IMR-90 (cell line): ENCODE measurements around the gene ECE2. TPM values are rescaled to one million over a fixed set of nuclear protein-coding genes. Genes with fewer than 3 reads are reported as not detected.
A peak's percentile ranks its signal among the peaks of the same experiment; 100 is the strongest.

Source experiments
- ATAC-seq: fragments of 200-7000 bp; cut with Tn5 transposase; 2 replicates; pipeline ENCODE4 v1.9.1; 2020; ENCODE audit warnings: low read depth, mild to moderate bottlenecking, moderate library complexity
- BruUV-seq: library from RNA; stranded (reverse); fragments of 400-500 nt; replicated peaks from 2 replicates; lab custom pipeline; 2021; lab: Mats Ljungman, UMichigan
- CTCF ChIA-PET: fragments of 300-600 bp; formaldehyde crosslinking; extraction: SDS; loops from one replicate; lab custom pipeline; 2021; ENCODE audit warnings: antibody characterized with exemption; lab: Yijun Ruan, JAX
- POLR2A ChIA-PET: fragments of 300-600 bp; sonication (Branson Sonifier 250); formaldehyde crosslinking; loops from one replicate; lab custom pipeline; 2022; ENCODE audit warnings: antibody characterized with exemption; ENCODE audit not compliant: unreplicated experiment; lab: Charles Lee
- DNase-seq: peaks from one replicate; pipeline ENCODE4 v3.0.0; 2013
- H2AFZ ChIP-seq: replicated peaks from 2 replicates; pipeline ENCODE3; 2013; ENCODE audit warnings: low read length, mild to moderate bottlenecking; ENCODE audit not compliant: poor library complexity
- H2AK5ac ChIP-seq: 2 replicates; pipeline ENCODE4 v1.6.1; 2013; ENCODE audit warnings: low read depth, low read length, inconsistent platforms
- H2AK9ac ChIP-seq: replicated peaks from 2 replicates; pipeline ENCODE3; 2013; ENCODE audit warnings: mild to moderate bottlenecking, low read depth, low read length, moderate library complexity; ENCODE audit not compliant: poor library complexity
- H2BK120ac ChIP-seq: 2 replicates; pipeline ENCODE4 v1.6.1; 2013; ENCODE audit warnings: low read depth, low read length, inconsistent platforms
- H2BK15ac ChIP-seq: 3 replicates; pipeline ENCODE4 v1.6.1; 2013; ENCODE audit warnings: low read depth, low read length, inconsistent platforms
- H2BK20ac ChIP-seq: 2 replicates; pipeline ENCODE4 v1.6.1; 2013; ENCODE audit warnings: low read depth, mild to moderate bottlenecking, inconsistent platforms, low read length, moderate library complexity
- H2BK5ac ChIP-seq: 2 replicates; pipeline ENCODE4 v1.6.1; 2013; ENCODE audit warnings: mild to moderate bottlenecking, low read depth, low read length, inconsistent platforms; ENCODE audit not compliant: poor library complexity, severe bottlenecking
- H3K14ac ChIP-seq: replicated peaks from 2 replicates; pipeline ENCODE4 v1.6.1; 2013; ENCODE audit warnings: low read depth, low read length, inconsistent platforms
- H3K18ac ChIP-seq: 2 replicates; pipeline ENCODE4 v1.6.1; 2013; ENCODE audit warnings: low read depth, low read length, control low read depth
- H3K23ac ChIP-seq: 2 replicates; pipeline ENCODE4 v1.6.1; 2013; ENCODE audit warnings: low read depth, low read length, inconsistent platforms
- H3K27ac ChIP-seq: 2 replicates; pipeline ENCODE4 v1.5.1; 2013; ENCODE audit warnings: mild to moderate bottlenecking, control low read depth, low read length; ENCODE audit not compliant: insufficient read depth
- H3K27me3 ChIP-seq: 2 replicates; pipeline ENCODE4 v1.6.1; 2013; ENCODE audit warnings: low read length; ENCODE audit not compliant: control insufficient read depth, insufficient read depth
- H3K36me3 ChIP-seq: 2 replicates; pipeline ENCODE4 v1.6.1; 2013; ENCODE audit warnings: low read length, mixed read lengths; ENCODE audit not compliant: control insufficient read depth, insufficient read depth
- H3K4ac ChIP-seq: 2 replicates; pipeline ENCODE4 v1.6.1; 2013; ENCODE audit warnings: low read depth, low read length, inconsistent platforms
- H3K4me1 ChIP-seq: 2 replicates; pipeline ENCODE4 v1.6.1; 2013; ENCODE audit warnings: low read length, mixed read lengths; ENCODE audit not compliant: control insufficient read depth, insufficient read depth
- H3K4me2 ChIP-seq: 2 replicates; pipeline ENCODE4 v1.6.1; 2013; ENCODE audit warnings: low read depth, mild to moderate bottlenecking, control low read depth, low read length, moderate library complexity
- H3K4me3 ChIP-seq: 2 replicates; pipeline ENCODE4 v1.5.1; 2013; ENCODE audit warnings: low read depth, mild to moderate bottlenecking, control low read depth, low read length, moderate library complexity; ENCODE audit not compliant: insufficient read depth
- H3K56ac ChIP-seq: 2 replicates; pipeline ENCODE4 v1.6.1; 2013; ENCODE audit warnings: low read length, inconsistent platforms; ENCODE audit not compliant: insufficient read depth; ENCODE audit errors: extremely low read depth
- H3K79me1 ChIP-seq, 2 experiments: 2 replicates each; pipeline ENCODE4 v1.6.1; 2013; ENCODE audit warnings: low read length in 2 of 2, inconsistent platforms in 1 of 2, low read depth in 1 of 2
- H3K9ac ChIP-seq: 2 replicates; pipeline ENCODE4 v1.6.1; 2013; ENCODE audit warnings: low read depth, low read length, control low read depth
- H3K9me1 ChIP-seq: 2 replicates; pipeline ENCODE4 v1.6.1; 2013; ENCODE audit warnings: low read length, inconsistent platforms; ENCODE audit not compliant: insufficient read depth
- H3K9me3 ChIP-seq: 2 replicates; pipeline ENCODE4 v1.6.1; 2013; ENCODE audit warnings: low read length; ENCODE audit not compliant: control insufficient read depth, insufficient read depth
- H4K20me1 ChIP-seq: 2 replicates; pipeline ENCODE4 v1.6.1; 2013; ENCODE audit warnings: low read length, inconsistent platforms; ENCODE audit not compliant: insufficient read depth
- H4K5ac ChIP-seq: 2 replicates; pipeline ENCODE4 v1.6.1; 2013; ENCODE audit warnings: mild to moderate bottlenecking, low read depth, low read length, control low read depth
- H4K8ac ChIP-seq, 2 experiments: 2 replicates each; pipeline ENCODE4 v1.6.1; 2013; ENCODE audit warnings: low read depth in 2 of 2, low read length in 2 of 2, control low read depth in 1 of 2, inconsistent platforms in 1 of 2
- H4K91ac ChIP-seq: 2 replicates; pipeline ENCODE4 v1.6.1; 2013; ENCODE audit warnings: low read depth, low read length, inconsistent platforms; ENCODE audit not compliant: insufficient read depth
- BHLHE40 ChIP-seq: fragments of 150-350 bp; IDR thresholded peaks from 2 replicates; pipeline ENCODE4 v1.6.1; 2016; ENCODE audit warnings: mild to moderate bottlenecking, low read depth, low read length
- CEBPB ChIP-seq: IDR thresholded peaks from 2 replicates; pipeline ENCODE4 v1.6.1; 2012; ENCODE audit warnings: low read depth, low read length, improper control_type of control experiment
- CTCF ChIP-seq: conservative IDR thresholded peaks from 2 replicates; pipeline ENCODE4 v1.5.1; 2012; ENCODE audit warnings: mild to moderate bottlenecking, low read depth, low read length, improper control_type of control experiment
- FOS ChIP-seq: fragments of 150-350 bp; IDR thresholded peaks from 2 replicates; pipeline ENCODE4 v1.6.1; 2016; ENCODE audit warnings: low read depth, low read length
- MAZ ChIP-seq: IDR thresholded peaks from 2 replicates; pipeline ENCODE4 v1.6.1; 2012; ENCODE audit warnings: low read depth, mild to moderate bottlenecking, low read length, improper control_type of control experiment, moderate library complexity, borderline replicate concordance
- RAD21 ChIP-seq: IDR thresholded peaks from 2 replicates; pipeline ENCODE4 v1.6.1; 2012; ENCODE audit warnings: low read length, improper control_type of control experiment
- RFX5 ChIP-seq: IDR thresholded peaks from 2 replicates; pipeline ENCODE4 v1.8.0; 2012; ENCODE audit warnings: low read depth, mild to moderate bottlenecking, low read length, moderate library complexity
- WGBS, 2 experiments: methylation state at CpG; one replicate each; pipeline versions ENCODE4 v1.1.5 to v1.1.7; 2013; ENCODE audit warnings: missing lambda C conversion rate in 2 of 2; ENCODE audit not compliant: insufficient read length in 1 of 2; ENCODE audit errors: extremely low coverage in 2 of 2; 5-methylcytosine and 5-hydroxymethylcytosine counted together
- dilution Hi-C: fragments of 300-500 bp; cut with HindIII; formaldehyde crosslinking; loops from one replicate; pipeline ENCODE4 v1.14.3; 2018; ENCODE audit warnings: low sequenced_read_pairs; ENCODE audit not compliant: unreplicated experiment
- in situ Hi-C: fragments of 300-500 bp; cut with MboI; formaldehyde crosslinking; loops from 3 replicates; pipeline ENCODE4 v1.14.3; 2019; ENCODE audit warnings: low sequenced_read_pairs, inconsistent platforms, mixed read lengths
- intact Hi-C: fragments of 100-400 bp; cut with micrococcal nuclease; formaldehyde crosslinking; loops from 2 replicates; pipeline ENCODE4 v1.10.0; 2022
- polyA plus RNA-seq, 3 experiments: library from polyadenylated mRNA; depleted of rRNA; stranded (reverse); fragments of >200 nt; gene quantifications; 2 replicates each; pipeline ENCODE4 v1.2.3, GENCODE V29; 2012; ENCODE audit warnings: low replicate concordance in 1 of 3
- total RNA-seq: library from RNA; depleted of rRNA; stranded (reverse); fragments of >200 nt; gene quantifications from 2 replicates; pipeline ENCODE4 v1.2.3, GENCODE V29; 2012
- TF ChIP-seq, protein P1 (sequence below): fragments of 150-350 bp; IDR thresholded peaks from 2 replicates; pipeline ENCODE4 v1.6.1; 2017; ENCODE audit warnings: mild to moderate bottlenecking, antibody characterized with exemption, low read length, low read depth

ECE2 gene
- total and polyA plus RNA-seq, 2 of the 4 experiments (the other 2 are of a cell fraction): not detected

DNA sequence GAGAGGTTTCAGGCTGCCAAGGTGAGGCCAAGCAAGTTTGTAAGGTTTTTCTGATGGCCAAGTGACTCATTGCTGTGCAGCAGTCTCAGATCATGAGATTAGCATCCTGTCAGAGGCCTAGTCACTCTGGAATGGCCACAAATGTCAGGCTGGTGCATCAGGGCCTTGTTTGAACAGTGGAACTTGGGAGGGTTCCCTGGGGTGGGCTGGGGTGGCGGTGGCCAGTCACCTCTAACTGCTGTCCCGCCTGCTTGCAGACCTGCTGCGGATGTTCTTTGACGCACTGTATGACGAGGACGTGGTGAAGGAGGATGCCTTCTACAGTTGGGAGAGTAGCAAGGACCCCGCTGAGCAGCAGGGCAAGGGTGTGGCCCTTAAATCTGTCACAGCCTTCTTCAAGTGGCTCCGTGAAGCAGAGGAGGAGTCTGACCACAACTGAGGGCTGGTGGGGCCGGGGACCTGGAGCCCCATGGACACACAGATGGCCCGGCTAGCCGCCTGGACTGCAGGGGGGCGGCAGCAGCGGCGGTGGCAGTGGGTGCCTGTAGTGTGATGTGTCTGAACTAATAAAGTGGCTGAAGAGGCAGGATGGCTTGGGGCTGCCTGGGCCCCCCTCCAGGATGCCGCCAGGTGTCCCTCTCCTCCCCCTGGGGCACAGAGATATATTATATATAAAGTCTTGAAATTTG lies 58.8 kb downstream of the ECE2 start (continued):
- TF ChIP-seq, protein P1, sequence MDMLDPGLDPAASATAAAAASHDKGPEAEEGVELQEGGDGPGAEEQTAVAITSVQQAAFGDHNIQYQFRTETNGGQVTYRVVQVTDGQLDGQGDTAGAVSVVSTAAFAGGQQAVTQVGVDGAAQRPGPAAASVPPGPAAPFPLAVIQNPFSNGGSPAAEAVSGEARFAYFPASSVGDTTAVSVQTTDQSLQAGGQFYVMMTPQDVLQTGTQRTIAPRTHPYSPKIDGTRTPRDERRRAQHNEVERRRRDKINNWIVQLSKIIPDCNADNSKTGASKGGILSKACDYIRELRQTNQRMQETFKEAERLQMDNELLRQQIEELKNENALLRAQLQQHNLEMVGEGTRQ: no peak

GRCh38 chr3:184335291-184335660 lies 59.5 kb downstream of the ECE2 start:
- H3K4me2 ChIP-seq: peak overlapping the region; percentile 76; the same call in 1 of the 2 replicates
- H3K9ac ChIP-seq: peak overlapping the region; percentile 5; the same call in 1 of the 2 replicates
- no peak overlapping the region for H3K56ac ChIP-seq
- ATAC-seq (no peak), DNase-seq (no peak)
- peak overlapping the region; percentile 11 for H2AK9ac ChIP-seq
- dilution Hi-C loops: no loop called here
- TF ChIP-seq RFX5: no peak
- no peak for TF ChIP-seq RAD21
- TF ChIP-seq FOS: no peak
- TF ChIP-seq BHLHE40: no peak
- no peak for TF ChIP-seq CEBPB
- TF ChIP-seq, protein P1: no peak
- no peak for TF ChIP-seq CTCF
- TF ChIP-seq MAZ: no peak
- peaks cover 28% of the 10 kb centered on the region for H3K9me1 ChIP-seq
- H4K8ac ChIP-seq: peak overlapping the region in 1 of 2 experiments; percentile 67; a peak in 1 of 4 replicates
- H3K4ac ChIP-seq: peak overlapping the region; percentile 23; the same call in 1 of the 2 replicates
- intact Hi-C loops: no loop called here
- no peak overlapping the region for H3K14ac ChIP-seq
- peak overlapping the region; percentile 33 for H2AK5ac ChIP-seq
- H3K27me3 ChIP-seq: no peaks in the 10 kb centered on the region
- no peak overlapping the region; the same call in 1 of the 2 replicates for H3K23ac ChIP-seq
- 0% methylated on average over 1 of the region's 4 CpGs; no CpG with 5 or more reads in 1 of the 2 experiments for WGBS, 2 experiments
- peaks cover 20 to 83% of the 10 kb centered on the region in 2 experiments for H3K79me1 ChIP-seq
- H2BK15ac ChIP-seq: no peak overlapping the region
- no peaks in the 10 kb centered on the region for H3K9me3 ChIP-seq
- ChIA-PET POLR2A (no interaction called here), CTCF (no interaction called here)
- no peak overlapping the region for H4K91ac ChIP-seq
- H3K36me3 ChIP-seq: peaks cover 45% of the 10 kb centered on the region
- peak overlapping the region; percentile 37; the same call in 1 of the 2 replicates for H4K5ac ChIP-seq
- in situ Hi-C loops: no loop called here
- peak overlapping the region; percentile 51 for H3K27ac ChIP-seq
- peaks cover 65% of the 10 kb centered on the region for H4K20me1 ChIP-seq
- no peak overlapping the region for H2BK20ac ChIP-seq
- H2BK120ac ChIP-seq: no peak overlapping the region
- H2AFZ ChIP-seq: no peak overlapping the region
- peak overlapping the region; percentile 78 for H2BK5ac ChIP-seq
- H3K4me3 ChIP-seq: peak overlapping the region; percentile 91; the same call in 1 of the 2 replicates
- no peak overlapping the region for H3K18ac ChIP-seq
- peaks cover 40% of the 10 kb centered on the region for H3K4me1 ChIP-seq
- no TSS peak for BruUV-seq
